ENCODE results near the gene PIK3C3.

The PIK3C3 gene

GRCh38 chr18:41936471-41937134 lies 18.4 kb upstream of the PIK3C3 start:
- no peak overlapping the region for H3K4me3 ChIP-seq (replicated peaks; ENCODE audit: low read depth, low read length)
- DNase-seq (ENCODE audit: extremely low read depth, insufficient read length) = no peak
- TF ChIP-seq, protein P1, sequence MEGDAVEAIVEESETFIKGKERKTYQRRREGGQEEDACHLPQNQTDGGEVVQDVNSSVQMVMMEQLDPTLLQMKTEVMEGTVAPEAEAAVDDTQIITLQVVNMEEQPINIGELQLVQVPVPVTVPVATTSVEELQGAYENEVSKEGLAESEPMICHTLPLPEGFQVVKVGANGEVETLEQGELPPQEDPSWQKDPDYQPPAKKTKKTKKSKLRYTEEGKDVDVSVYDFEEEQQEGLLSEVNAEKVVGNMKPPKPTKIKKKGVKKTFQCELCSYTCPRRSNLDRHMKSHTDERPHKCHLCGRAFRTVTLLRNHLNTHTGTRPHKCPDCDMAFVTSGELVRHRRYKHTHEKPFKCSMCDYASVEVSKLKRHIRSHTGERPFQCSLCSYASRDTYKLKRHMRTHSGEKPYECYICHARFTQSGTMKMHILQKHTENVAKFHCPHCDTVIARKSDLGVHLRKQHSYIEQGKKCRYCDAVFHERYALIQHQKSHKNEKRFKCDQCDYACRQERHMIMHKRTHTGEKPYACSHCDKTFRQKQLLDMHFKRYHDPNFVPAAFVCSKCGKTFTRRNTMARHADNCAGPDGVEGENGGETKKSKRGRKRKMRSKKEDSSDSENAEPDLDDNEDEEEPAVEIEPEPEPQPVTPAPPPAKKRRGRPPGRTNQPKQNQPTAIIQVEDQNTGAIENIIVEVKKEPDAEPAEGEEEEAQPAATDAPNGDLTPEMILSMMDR (IDR thresholded peaks at IDR 0.05; ENCODE audit: insufficient read depth, low read length, poor library complexity, severe bottlenecking) = no peak

GRCh38 chr18:41938445-41938844 lies 16.6 kb upstream of the PIK3C3 start:
- Histone ChIP-seq H3K27me3 (replicated peaks; ENCODE audit: control insufficient read depth, insufficient read depth, low read length) (no peaks in the 10 kb centered on the region), H3K4me3 (replicated peaks; ENCODE audit: low read depth, low read length) (no peak overlapping the region), H3K36me3 (ENCODE audit: control insufficient read depth, insufficient read depth, low read length) (no peaks in the 10 kb centered on the region)
- DNase-seq (ENCODE audit: extremely low read depth, insufficient read length) = no peak
- TF ChIP-seq, protein P1 (IDR thresholded peaks at IDR 0.05; ENCODE audit: insufficient read depth, low read length, poor library complexity, severe bottlenecking) = no peak

More at GRCh38 chr18:41936471-41937134, 18.4 kb upstream of the PIK3C3 start:
- Histone ChIP-seq H3K36me3 (ENCODE audit: control insufficient read depth, insufficient read depth, low read length) (no peaks in the 10 kb centered on the region), H3K27me3 (replicated peaks; ENCODE audit: control insufficient read depth, insufficient read depth, low read length) (no peaks in the 10 kb centered on the region)

- Histone ChIP-seq H3K27me3 (replicated peaks; ENCODE audit: control insufficient read depth, insufficient read depth, low read length) (no peaks in the 10 kb centered on the region), H3K4me3 (replicated peaks; ENCODE audit: low read depth, low read length) (no peak overlapping the region), H3K36me3 (ENCODE audit: control insufficient read depth, insufficient read depth, low read length) (no peaks in the 10 kb centered on the region)
- no peak for DNase-seq (ENCODE audit: extremely low read depth, insufficient read length)
- TF ChIP-seq, protein P1 (IDR thresholded peaks at IDR 0.05; ENCODE audit: insufficient read depth, low read length, poor library complexity, severe bottlenecking) = no peak
Observed at GRCh38 chr18:41939326-41939725, 15.7 kb upstream of the PIK3C3 start.

DNA sequence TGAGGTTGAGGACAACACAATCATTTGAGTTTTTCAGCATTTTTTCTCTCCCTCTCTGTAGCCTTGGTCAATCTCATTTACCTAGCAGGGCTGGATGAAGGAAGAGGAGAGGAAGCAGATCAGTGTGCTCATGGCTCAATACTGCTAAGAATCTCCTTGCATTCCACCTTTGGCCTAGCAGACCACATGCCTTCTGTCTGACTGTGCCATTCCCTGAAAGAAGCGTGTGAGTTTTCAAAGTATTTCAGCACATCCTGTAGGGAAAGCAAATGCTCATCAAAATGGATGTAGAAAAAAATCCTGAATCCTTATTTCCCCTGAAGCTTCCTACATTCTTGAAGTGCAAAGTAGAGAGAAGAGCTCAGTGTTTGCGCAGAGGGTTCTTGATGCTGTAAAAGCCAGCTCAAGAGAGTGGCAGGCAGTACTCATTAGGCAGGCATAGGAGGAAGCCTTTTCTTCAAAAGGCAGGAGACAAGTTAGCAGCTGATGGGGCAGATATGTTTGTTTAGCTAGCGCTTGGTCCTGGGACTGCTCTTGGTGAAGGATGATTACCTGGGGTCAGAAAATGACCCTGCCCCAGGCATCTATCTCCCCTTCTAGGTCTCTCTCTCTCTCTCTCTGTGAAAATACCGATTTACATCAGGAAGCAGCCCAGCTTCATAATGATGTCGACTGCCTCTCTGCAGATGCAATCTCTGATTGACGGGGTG lies 14.4 kb upstream of the PIK3C3 start:
- no peak for DNase-seq (ENCODE audit: extremely low read depth, insufficient read length)
- Histone ChIP-seq H3K27me3 (replicated peaks; ENCODE audit: control insufficient read depth, insufficient read depth, low read length) (no peaks in the 10 kb centered on the region), H3K4me3 (replicated peaks; ENCODE audit: low read depth, low read length) (no peak overlapping the region), H3K36me3 (ENCODE audit: control insufficient read depth, insufficient read depth, low read length) (no peaks in the 10 kb centered on the region)
- TF ChIP-seq, protein P1 (IDR thresholded peaks at IDR 0.05; ENCODE audit: insufficient read depth, low read length, poor library complexity, severe bottlenecking) = no peak

DNA sequence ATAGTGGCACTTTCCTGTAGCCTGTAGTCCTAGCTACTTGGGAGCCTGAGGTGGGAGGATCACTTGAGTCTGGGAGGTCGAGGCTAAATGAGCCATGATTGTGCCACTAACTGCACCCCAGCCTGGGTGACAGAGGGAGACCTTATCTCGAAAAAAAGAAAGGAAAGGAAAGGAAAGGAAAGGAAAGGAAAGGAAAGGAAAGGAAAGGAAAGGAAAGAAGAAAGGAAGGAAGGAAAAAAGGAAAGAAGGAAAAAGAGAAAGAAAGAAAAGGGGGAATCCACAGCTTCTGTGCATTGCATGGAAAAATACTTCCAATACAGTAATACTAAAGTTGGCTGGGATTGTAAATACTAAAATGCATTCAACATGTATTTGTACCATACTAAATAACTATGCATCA lies 12.8 kb upstream of the PIK3C3 start:
- no peak for DNase-seq (ENCODE audit: extremely low read depth, insufficient read length)
- Histone ChIP-seq H3K36me3 (ENCODE audit: control insufficient read depth, insufficient read depth, low read length) (no peaks in the 10 kb centered on the region), H3K27me3 (replicated peaks; ENCODE audit: control insufficient read depth, insufficient read depth, low read length) (no peaks in the 10 kb centered on the region), H3K4me3 (replicated peaks; ENCODE audit: low read depth, low read length) (no peak overlapping the region)
- TF ChIP-seq, protein P1 (IDR thresholded peaks at IDR 0.05; ENCODE audit: insufficient read depth, low read length, poor library complexity, severe bottlenecking) = no peak

Data from GM06990 (cell line).